GM12865 (cell line): ENCODE data around the gene ARRDC1.

Experiments used
- DNase-seq: peaks from one replicate; pipeline ENCODE4 v3.0.0; 2010; ENCODE audit warnings: low read depth
- H3K4me3 ChIP-seq: 2 replicates; pipeline ENCODE4 v1.5.1; 2011; ENCODE audit warnings: mild to moderate bottlenecking, low read depth, low read length, control low read depth
- TF ChIP-seq, protein P1 (sequence below): IDR thresholded peaks from 2 replicates; pipeline ENCODE4 v1.5.1; 2011; ENCODE audit warnings: low read length, control low read depth, low read depth, inconsistent platforms; ENCODE audit not compliant: insufficient read depth; ENCODE audit errors: missing control alignments

Gene ARRDC1

DNA sequence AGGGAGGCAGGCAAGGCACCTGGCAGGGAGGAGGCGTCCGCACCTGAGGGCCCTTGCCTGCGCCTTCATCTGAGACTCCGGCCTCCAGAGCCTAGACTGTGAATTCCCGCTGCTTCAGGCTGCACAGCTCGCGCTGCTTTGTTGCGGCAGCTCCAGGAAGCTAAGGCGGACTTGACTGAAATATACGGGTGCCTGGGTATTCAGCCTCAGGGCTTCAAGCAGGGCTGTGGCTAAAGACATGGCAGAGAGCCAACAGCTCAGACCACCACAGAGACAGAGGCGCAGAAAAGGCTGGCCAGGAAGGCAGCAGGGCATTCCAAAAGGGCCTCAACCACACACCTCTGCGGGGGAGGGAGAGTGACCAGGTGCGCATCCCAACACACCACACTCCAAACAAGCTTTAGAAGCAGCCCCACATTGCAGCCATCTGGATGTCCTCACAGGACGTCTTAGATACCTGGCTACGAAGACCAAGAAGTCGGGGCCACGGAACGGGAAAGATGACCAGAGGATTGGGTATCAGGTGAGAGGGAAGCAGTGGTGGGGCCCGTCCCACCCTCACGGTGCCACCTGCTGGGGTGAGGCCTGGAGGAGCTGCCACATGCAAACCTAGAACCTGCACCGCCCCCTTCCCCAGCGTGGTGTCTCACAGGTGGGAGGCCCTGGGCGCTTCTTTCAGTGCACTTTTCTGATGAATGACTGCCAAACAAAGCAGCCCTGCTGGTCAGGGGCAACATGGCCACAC lies 25.1 kb upstream of the ARRDC1 start:
- no peak overlapping the region for H3K4me3 ChIP-seq
- DNase-seq, result no peak
- TF ChIP-seq, protein P1, sequence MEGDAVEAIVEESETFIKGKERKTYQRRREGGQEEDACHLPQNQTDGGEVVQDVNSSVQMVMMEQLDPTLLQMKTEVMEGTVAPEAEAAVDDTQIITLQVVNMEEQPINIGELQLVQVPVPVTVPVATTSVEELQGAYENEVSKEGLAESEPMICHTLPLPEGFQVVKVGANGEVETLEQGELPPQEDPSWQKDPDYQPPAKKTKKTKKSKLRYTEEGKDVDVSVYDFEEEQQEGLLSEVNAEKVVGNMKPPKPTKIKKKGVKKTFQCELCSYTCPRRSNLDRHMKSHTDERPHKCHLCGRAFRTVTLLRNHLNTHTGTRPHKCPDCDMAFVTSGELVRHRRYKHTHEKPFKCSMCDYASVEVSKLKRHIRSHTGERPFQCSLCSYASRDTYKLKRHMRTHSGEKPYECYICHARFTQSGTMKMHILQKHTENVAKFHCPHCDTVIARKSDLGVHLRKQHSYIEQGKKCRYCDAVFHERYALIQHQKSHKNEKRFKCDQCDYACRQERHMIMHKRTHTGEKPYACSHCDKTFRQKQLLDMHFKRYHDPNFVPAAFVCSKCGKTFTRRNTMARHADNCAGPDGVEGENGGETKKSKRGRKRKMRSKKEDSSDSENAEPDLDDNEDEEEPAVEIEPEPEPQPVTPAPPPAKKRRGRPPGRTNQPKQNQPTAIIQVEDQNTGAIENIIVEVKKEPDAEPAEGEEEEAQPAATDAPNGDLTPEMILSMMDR, result no peak

DNA sequence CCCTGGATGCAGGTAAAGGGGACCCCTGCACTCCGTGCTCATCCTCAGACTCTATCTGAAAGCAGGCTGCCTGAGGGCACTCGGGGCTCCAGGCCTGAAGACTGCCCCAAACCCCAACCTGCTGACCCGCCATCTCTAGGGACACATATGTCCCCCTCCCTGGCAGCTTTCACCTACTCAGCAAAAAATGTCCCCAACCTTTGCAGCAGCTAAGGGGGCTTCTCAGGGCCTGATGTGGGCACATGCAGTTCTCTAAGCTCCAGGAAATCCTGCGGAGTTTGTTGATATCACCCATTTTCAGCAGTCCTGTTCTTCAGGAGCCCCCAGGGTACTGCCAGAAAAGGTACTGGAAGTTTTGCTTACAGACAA lies 24.5 kb upstream of the ARRDC1 start:
- H3K4me3 ChIP-seq, result no peak overlapping the region
- TF ChIP-seq, protein P1, result no peak
- DNase-seq, result no peak

DNA sequence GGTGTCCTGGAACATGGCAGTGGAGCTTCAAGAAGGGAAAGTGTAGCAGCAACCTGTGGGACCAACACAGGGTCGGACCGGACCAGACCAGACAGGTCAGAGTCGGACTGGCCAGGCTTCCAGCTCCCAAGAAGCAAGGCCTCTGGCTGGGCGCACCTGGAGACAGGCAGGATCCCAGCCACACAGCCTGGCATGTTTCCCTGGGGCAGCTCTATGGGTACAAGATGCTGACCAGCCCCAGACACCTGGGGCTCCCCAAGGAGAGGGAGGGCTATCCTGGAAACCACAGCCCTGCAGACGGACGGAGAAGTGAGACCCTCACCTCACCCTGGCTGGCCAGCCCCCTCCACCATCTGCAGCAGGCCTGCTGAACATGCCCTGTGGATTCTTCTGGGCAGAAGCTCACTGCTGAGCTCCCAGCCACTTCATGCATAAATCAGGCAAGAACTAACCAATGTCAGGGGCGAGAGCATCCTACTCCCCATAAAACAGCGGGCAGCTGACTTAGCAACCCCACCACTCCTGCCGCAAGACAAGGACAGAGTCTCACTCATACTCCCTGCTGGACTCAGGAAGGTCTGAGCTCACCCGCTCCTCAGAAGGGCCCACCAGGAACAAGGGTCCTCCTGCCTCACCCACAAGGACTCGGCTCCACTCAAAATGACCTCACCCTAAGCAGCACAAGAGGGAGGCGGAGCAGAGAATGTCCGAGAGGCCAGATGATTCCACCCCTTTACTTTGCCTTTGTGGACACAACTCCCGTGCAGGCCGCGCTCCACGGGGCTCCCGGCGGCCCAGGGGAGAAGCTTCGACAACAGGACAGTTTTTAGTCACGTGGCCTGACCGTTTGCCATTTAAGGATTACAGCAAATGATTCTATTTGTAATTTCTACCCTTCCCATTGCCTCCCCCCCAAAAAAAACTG lies 23.9 kb upstream of the ARRDC1 start:
- H3K4me3 ChIP-seq, result no peak overlapping the region
- DNase-seq, result no peak
- TF ChIP-seq, protein P1, result no peak

DNA sequence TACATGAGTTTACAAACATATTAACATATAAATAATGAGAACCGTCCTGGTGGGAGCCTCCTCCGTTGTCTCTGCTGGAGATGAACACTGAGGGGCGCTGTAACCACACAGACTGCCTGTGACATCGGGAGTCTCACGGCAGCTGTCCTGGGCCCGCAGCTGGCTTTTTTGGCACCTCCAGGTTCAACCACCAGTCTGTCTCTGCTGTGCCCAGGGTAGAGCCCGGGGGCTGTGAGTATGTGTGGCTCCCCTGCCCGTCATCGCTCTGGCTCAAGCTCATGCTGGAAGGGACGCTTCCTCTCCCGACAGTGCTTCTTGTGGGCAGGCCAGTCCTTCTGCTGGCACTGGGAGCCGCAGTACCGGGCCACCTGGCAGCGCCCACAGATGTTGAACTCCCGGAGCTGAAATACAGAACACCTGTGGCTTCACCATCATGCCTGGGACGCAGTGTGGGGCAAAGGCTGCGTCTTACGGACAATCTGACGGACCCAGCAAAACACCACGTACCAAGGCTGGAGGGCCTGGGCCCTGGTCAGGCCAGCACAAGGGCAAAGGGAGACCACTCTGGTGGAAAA lies 23.1 kb upstream of the ARRDC1 start:
- no peak overlapping the region for H3K4me3 ChIP-seq
- DNase-seq, result no peak
- TF ChIP-seq, protein P1, result peak; percentile 4

DNA sequence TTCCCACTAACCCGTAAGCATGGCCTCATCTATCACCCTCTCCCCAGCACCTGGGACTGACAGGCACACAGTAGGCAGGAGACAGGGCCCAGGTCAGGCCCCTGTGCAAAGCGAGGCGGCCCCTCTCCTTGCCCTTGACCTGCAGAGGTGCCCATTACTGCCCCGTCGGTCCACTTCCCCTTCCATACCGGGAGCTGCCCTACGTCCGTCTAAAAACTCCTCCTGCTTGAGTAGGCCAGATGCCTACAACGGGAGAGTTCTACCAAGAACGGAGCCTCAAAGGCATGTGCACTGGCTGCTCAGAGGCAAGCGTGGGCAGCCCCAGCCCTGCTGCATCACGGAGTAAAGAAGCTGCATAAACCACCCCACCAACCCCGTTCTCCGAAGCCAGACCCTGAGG lies 22.1 kb upstream of the ARRDC1 start:
- TF ChIP-seq, protein P1, result no peak
- H3K4me3 ChIP-seq, result no peak overlapping the region
- no peak for DNase-seq

DNA sequence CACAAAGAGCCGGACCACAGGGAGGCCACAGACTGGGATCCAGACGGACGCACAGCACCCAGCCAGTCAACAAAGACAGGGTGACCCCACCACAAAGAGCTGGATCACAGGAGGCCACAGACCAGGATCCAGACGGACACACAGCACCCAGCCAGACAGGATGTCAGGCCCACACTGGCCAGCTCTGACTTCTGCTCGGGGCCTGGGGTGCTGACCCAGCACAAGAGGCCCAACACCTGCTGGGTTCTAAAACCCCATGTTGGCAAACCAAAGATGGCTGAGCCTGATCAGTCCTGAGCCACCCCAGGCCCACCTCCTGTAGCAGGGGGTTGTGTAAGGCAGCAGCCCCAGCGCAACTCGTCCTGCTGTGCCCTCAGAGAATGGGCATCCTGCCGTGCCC lies 21.5 kb upstream of the ARRDC1 start:
- TF ChIP-seq, protein P1, result no peak
- DNase-seq, result no peak

More for the DNA sequence above, 21.5 kb upstream of the ARRDC1 start:
- no peak overlapping the region for H3K4me3 ChIP-seq
